ENCODE results near the gene GNA12. TPM values are rescaled to one million over a fixed set of nuclear protein-coding genes. Genes with fewer than 3 reads are reported as not detected.

GNA12 gene
- total RNA-seq, 6 experiments from 2014 or later, result 10.3 to 32.1 (median 14.1) TPM

- ATAC-seq, result no peak
- intact Hi-C loops (cut with DNase I), result no loop called here
- Histone ChIP-seq H3K27me3 (no peaks in the 10 kb centered on the region), H3K9me3 (no peaks in the 10 kb centered on the region), H3K4me3 (no peak overlapping the region), H3K27ac (no peak overlapping the region), H3K4me1 (no peaks in the 10 kb centered on the region), H3K36me3 (no peaks in the 10 kb centered on the region)
- TF ChIP-seq CTCF (IDR thresholded peaks at IDR 0.05), result no peak
- TF ChIP-seq POLR2A (IDR thresholded peaks at IDR 0.05), result no peak
- WGBS (ENCODE audit: insufficient coverage, low coverage, low lambda C conversion rate, missing lambda C conversion rate), result 98% methylated on average over 8 of the region's 8 CpGs
- DNase-seq, result no peak
Observed at GRCh38 chr7:2777898-2778535, 66.1 kb downstream of the GNA12 start.

GRCh38 chr7:2776401-2776800 is 67.7 kb downstream of the GNA12 start:
- H3K4me3 ChIP-seq, result no peak overlapping the region
- intact Hi-C loops (cut with DNase I), result no loop called here
- ATAC-seq, result no peak
- H3K4me1 ChIP-seq, result no peaks in the 10 kb centered on the region
- no peak for TF ChIP-seq CTCF (IDR thresholded peaks at IDR 0.05)
- TF ChIP-seq POLR2A (IDR thresholded peaks at IDR 0.05), result no peak
- no peaks in the 10 kb centered on the region for H3K27me3 ChIP-seq
- WGBS (ENCODE audit: insufficient coverage, low coverage, low lambda C conversion rate, missing lambda C conversion rate), result 88% methylated on average over 5 of the region's 12 CpGs
- no peak overlapping the region for H3K27ac ChIP-seq
- no peak for DNase-seq
- no peaks in the 10 kb centered on the region for H3K36me3 ChIP-seq
- no peaks in the 10 kb centered on the region for H3K9me3 ChIP-seq

DNA sequence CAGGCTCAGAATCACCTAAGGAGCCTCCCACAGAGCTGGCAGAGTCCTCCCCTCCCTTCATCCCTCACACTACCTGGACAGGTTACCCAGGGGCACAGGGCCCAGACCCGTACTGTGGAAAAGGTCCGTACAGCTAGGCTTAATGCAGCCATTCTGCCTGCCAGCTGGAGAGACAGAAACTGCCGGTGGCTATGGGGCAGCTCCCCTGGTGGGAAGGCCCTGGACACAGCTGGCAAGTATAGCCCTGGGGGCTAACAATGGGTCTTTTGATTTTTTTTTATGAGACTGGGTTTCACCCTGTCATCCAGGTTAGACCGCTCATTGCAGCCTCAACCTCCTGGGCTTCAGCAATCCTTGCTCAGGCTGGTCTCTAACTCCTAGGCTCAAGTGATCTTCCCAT is 68.3 kb downstream of the GNA12 start:
- H3K36me3 ChIP-seq, result no peaks in the 10 kb centered on the region
- H3K27ac ChIP-seq, result no peak overlapping the region
- H3K9me3 ChIP-seq, result no peaks in the 10 kb centered on the region
- H3K27me3 ChIP-seq, result no peaks in the 10 kb centered on the region
- no peaks in the 10 kb centered on the region for H3K4me1 ChIP-seq
- ATAC-seq, result no peak
- TF ChIP-seq CTCF (IDR thresholded peaks at IDR 0.05) (no peak), POLR2A (IDR thresholded peaks at IDR 0.05) (no peak)
- no peak overlapping the region for H3K4me3 ChIP-seq
- intact Hi-C loops (cut with DNase I), result no loop called here
- no peak for DNase-seq
- WGBS (ENCODE audit: insufficient coverage, low coverage, low lambda C conversion rate, missing lambda C conversion rate), result 100% methylated on average over 1 of the region's 4 CpGs

GRCh38 chr7:2775376-2775775 is 68.7 kb downstream of the GNA12 start:
- intact Hi-C loops (cut with DNase I), result no loop called here

More at GRCh38 chr7:2775376-2775775, 68.7 kb downstream of the GNA12 start:
- H3K27me3 ChIP-seq, result no peaks in the 10 kb centered on the region
- ATAC-seq (no peak), DNase-seq (no peak)
- H3K27ac ChIP-seq, result no peak overlapping the region
- WGBS (ENCODE audit: insufficient coverage, low coverage, low lambda C conversion rate, missing lambda C conversion rate), result 97% methylated on average over 10 of the region's 14 CpGs
- no peak overlapping the region for H3K4me3 ChIP-seq
- H3K9me3 ChIP-seq, result no peaks in the 10 kb centered on the region
- no peaks in the 10 kb centered on the region for H3K36me3 ChIP-seq
- no peaks in the 10 kb centered on the region for H3K4me1 ChIP-seq
- TF ChIP-seq CTCF (IDR thresholded peaks at IDR 0.05), result no peak

Measured in right lobe of liver (tissue), 6 donors.